SK-N-MC (cell line): ENCODE results near the gene RPS28.

Experiments
- EZH2 ChIP-seq: fragments of 200-600 bp; sonication (generic); IDR thresholded peaks from one replicate; pipeline ENCODE4 v1.6.1; 2017; ENCODE audit warnings: antibody characterized with exemption
- FOXP2 ChIP-seq: optimal IDR thresholded peaks from 2 replicates; pipeline ENCODE3; 2011; ENCODE audit warnings: mild to moderate bottlenecking, moderate library complexity; ENCODE audit not compliant: insufficient read depth; ENCODE audit errors: extremely low read length, control extremely low read depth
- POLR2AphosphoS5 ChIP-seq: IDR thresholded peaks from 2 replicates; pipeline ENCODE4 v1.6.1; 2012; ENCODE audit warnings: mild to moderate bottlenecking, low read depth, low read length, borderline replicate concordance

DNA sequence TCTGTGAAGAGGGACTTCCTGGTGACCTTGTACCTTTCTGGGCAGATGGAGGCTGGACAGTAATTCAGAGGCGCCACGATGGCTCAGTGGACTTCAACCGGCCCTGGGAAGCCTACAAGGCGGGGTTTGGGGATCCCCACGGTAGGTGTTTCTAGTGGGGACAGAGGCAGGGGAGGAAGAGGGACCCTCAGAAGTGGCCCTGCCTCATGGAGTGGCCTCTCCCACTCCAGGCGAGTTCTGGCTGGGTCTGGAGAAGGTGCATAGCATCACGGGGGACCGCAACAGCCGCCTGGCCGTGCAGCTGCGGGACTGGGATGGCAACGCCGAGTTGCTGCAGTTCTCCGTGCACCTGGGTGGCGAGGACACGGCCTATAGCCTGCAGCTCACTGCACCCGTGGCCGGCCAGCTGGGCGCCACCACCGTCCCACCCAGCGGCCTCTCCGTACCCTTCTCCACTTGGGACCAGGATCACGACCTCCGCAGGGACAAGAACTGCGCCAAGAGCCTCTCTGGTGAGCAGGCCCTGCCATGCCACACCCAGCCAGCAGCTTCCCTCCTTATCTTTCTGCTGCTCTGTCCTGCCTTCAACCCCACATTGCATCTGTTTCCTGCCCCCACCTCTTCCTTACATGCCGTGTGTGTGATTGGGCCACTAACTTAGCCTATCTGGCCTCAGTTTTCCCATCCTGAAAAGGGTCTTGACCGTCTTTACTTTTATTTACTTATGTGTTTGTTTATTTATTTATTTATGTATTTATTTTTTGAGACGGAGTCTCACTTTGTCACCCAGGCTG lies 49.9 kb downstream of the RPS28 start:
- no peak for TF ChIP-seq POLR2AphosphoS5
- no peak for TF ChIP-seq EZH2
- no peak for TF ChIP-seq FOXP2
